ENCODE data around the gene MYZAP. TPM values are rescaled to one million over a fixed set of nuclear protein-coding genes. Genes with fewer than 3 reads are reported as not detected.

MYZAP gene
- total RNA-seq, 1 donor from 2014 or later, result 934 TPM

DNA sequence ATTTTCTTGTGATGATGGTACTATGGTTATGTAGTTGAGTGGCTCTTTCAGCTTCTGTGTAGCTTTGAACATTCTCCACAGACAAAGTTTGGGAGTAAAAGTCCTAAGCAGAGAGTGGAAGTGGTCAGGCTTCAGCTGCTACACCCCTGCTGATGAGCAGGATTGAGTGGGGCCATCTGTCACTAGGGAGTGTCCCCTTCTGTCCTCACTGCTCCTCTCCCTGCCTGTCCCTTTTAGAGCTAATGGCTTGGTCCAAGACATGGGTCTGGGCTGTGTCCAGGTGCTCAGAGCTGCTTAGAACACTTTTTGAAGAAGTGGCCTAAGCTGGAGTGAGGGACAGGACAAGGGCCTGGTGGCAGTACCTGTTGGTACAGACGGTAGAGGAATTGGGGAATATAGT, 15.1 kb downstream of the MYZAP start:
- TF ChIP-seq, protein P1, sequence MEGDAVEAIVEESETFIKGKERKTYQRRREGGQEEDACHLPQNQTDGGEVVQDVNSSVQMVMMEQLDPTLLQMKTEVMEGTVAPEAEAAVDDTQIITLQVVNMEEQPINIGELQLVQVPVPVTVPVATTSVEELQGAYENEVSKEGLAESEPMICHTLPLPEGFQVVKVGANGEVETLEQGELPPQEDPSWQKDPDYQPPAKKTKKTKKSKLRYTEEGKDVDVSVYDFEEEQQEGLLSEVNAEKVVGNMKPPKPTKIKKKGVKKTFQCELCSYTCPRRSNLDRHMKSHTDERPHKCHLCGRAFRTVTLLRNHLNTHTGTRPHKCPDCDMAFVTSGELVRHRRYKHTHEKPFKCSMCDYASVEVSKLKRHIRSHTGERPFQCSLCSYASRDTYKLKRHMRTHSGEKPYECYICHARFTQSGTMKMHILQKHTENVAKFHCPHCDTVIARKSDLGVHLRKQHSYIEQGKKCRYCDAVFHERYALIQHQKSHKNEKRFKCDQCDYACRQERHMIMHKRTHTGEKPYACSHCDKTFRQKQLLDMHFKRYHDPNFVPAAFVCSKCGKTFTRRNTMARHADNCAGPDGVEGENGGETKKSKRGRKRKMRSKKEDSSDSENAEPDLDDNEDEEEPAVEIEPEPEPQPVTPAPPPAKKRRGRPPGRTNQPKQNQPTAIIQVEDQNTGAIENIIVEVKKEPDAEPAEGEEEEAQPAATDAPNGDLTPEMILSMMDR (IDR thresholded peaks at IDR 0.05; ENCODE audit: borderline replicate concordance), result no peak
- peaks cover 21% of the 10 kb centered on the region for H3K36me3 ChIP-seq
- DNase-seq, result no peak
- intact Hi-C loops (cut with micrococcal nuclease), result no loop called here
- peaks cover 92% of the 10 kb centered on the region for H3K4me1 ChIP-seq
- H3K27me3 ChIP-seq (ENCODE audit: low read depth), result no peaks in the 10 kb centered on the region
- H3K27ac ChIP-seq (replicated peaks), result peak overlapping the region; percentile 95
- no peaks in the 10 kb centered on the region for H3K9me3 ChIP-seq (replicated peaks)
- peak overlapping the region; percentile 4 for H3K4me3 ChIP-seq

DNA sequence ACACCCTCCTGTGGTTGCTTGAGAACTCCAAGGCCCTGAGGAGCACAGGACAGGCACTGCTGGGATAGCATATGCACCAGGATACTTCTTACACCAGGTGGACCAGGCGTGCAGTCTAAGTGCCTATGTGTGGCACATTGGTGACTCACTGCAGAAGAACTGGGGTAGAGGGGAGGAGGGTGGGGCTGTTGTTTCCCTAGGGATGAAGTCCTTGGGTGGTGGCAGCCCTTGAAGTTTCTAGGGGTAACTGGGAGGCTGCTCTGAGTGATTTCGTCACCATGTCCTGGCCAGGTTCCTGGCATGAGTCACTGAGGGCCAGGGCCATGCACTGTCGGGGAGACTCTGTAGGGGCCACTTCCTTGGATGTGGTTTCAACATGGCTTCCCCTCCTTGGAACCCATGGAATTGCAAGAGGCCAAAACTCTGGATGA, 15.9 kb downstream of the MYZAP start:
- no peak overlapping the region for H3K4me3 ChIP-seq
- intact Hi-C loops (cut with micrococcal nuclease), result no loop called here
- H3K36me3 ChIP-seq, result peaks cover 21% of the 10 kb centered on the region
- H3K27ac ChIP-seq (replicated peaks), result peak overlapping the region; percentile 95
- no peaks in the 10 kb centered on the region for H3K9me3 ChIP-seq (replicated peaks)
- H3K4me1 ChIP-seq, result peaks cover 93% of the 10 kb centered on the region
- no peaks in the 10 kb centered on the region for H3K27me3 ChIP-seq (ENCODE audit: low read depth)
- TF ChIP-seq, protein P1 (IDR thresholded peaks at IDR 0.05; ENCODE audit: borderline replicate concordance), result no peak
- no peak for DNase-seq

DNA sequence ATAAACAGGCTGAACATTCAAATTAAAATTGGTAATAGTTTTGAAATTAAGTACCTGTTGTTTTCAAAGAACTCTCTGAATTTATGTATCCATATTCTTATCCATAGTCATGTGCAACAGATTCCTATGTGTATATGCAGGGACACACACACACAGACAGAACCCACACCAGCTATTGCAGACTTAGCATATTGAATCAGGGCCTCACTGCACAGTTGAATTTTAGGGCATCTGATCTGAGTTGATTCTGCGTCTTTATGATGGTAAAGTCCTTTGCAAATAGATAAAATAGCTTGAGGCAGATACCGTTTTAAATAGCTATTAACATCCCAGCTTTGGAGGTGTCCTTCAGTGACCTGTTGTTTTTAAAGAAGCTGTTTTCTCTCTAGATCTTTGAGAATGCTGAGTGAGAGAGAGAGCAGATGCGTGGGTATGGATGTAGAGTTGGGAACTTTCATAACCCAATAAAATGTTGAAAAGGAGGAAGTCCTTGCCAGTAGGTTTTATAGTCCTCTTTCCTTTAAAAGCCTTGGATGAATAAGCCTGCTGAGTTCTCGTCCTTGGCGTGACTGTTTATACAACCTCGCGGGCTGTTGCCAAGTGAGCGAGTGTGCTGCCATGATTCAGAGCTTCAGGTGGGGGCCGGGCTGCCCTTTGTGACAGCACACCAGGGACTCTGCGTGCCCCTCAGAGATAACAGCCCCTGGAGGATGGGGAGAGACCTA, 18.3 kb downstream of the MYZAP start:
- H3K9me3 ChIP-seq (replicated peaks), result no peaks in the 10 kb centered on the region
- no peaks in the 10 kb centered on the region for H3K27me3 ChIP-seq (ENCODE audit: low read depth)
- peak overlapping the region; percentile 34 for H3K4me3 ChIP-seq
- DNase-seq, result peak; percentile 73
- peaks cover 20% of the 10 kb centered on the region for H3K36me3 ChIP-seq
- H3K27ac ChIP-seq (replicated peaks), result peak overlapping the region; percentile 95
- peaks cover 90% of the 10 kb centered on the region for H3K4me1 ChIP-seq
- TF ChIP-seq, protein P1 (IDR thresholded peaks at IDR 0.05; ENCODE audit: borderline replicate concordance), result no peak
- intact Hi-C loops (cut with micrococcal nuclease), result no loop called here

DNA sequence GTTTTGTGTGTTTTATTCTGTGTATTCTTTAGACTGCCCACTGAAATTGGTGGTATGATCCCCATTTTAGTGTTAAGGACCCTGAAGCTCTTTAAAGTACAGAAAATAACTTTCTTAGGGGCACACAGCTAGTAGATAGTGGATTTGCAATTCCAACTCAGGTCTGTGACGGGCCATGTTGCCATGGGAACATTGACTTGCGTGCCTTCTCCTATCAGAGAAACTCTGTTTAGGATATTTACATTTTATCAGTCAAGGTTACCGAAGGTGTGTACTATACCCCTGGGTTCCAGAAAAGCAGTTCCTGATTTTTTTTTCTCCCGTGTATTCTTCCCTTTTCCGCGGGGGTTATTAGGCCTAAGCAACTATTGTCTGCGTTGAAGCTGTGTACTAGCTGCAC, 19.4 kb downstream of the MYZAP start:
- intact Hi-C loops (cut with micrococcal nuclease), result no loop called here
- DNase-seq, result no peak
- H3K36me3 ChIP-seq, result peaks cover 10% of the 10 kb centered on the region
- H3K27me3 ChIP-seq (ENCODE audit: low read depth), result no peaks in the 10 kb centered on the region
- peak overlapping the region; percentile 95 for H3K27ac ChIP-seq (replicated peaks)
- H3K4me3 ChIP-seq, result peak overlapping the region; percentile 34
- no peaks in the 10 kb centered on the region for H3K9me3 ChIP-seq (replicated peaks)
- peaks cover 90% of the 10 kb centered on the region for H3K4me1 ChIP-seq
- TF ChIP-seq, protein P1 (IDR thresholded peaks at IDR 0.05; ENCODE audit: borderline replicate concordance), result no peak

DNA sequence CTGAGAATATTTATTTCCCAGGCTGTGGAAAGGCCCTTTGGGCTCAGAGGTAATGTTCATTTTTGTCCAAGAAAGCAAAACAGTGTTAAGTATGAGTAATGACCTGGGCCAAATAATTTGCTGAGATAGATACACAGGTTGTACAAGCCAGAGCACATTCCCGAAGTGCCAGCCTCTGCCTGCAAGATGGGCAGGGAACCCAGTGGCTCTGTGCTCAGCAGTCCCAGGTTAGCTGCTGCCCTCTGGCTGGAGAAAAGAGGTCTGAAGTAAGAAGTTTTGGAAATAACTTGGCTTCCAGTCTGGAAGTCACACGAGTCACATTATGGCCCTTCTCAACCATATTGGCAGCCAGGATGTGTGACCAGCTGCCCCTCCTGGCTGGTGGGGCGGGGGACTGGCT, 20.2 kb downstream of the MYZAP start:
- intact Hi-C loops (cut with micrococcal nuclease), result no loop called here
- H3K27me3 ChIP-seq (ENCODE audit: low read depth), result no peaks in the 10 kb centered on the region
- H3K9me3 ChIP-seq (replicated peaks), result no peaks in the 10 kb centered on the region
- H3K4me3 ChIP-seq, result peak overlapping the region; percentile 34
- peaks cover 7% of the 10 kb centered on the region for H3K36me3 ChIP-seq
- H3K4me1 ChIP-seq, result peaks cover 90% of the 10 kb centered on the region
- DNase-seq, result no peak
- peak overlapping the region; percentile 95 for H3K27ac ChIP-seq (replicated peaks)
- TF ChIP-seq, protein P1 (IDR thresholded peaks at IDR 0.05; ENCODE audit: borderline replicate concordance), result peak; percentile 56
